AG04449 (cell line): ENCODE data around the gene UCHL1.
"Not testable (repeated sequence)": the region's sequence is repeated elsewhere in the genome, so short reads cannot be mapped to it uniquely, and the experiment has no call there.

ENCODE experiments used
- CTCF ChIA-PET: fragments of 350-600 bp; formaldehyde crosslinking; extraction: SDS; loops from one replicate; lab custom pipeline; 2021; ENCODE audit warnings: antibody characterized with exemption; lab: Yijun Ruan, JAX
- POLR2A ChIA-PET: fragments of 400-600, 350-600 bp; formaldehyde crosslinking; extraction: SDS; loops from one replicate; lab custom pipeline; 2020; ENCODE audit warnings: antibody characterized with exemption, inconsistent platforms; lab: Yijun Ruan, JAX
- DNase-seq: peaks from one replicate; pipeline ENCODE4 v3.0.0-alpha.2; 2010; ENCODE audit warnings: low read depth, low spot score
- H3K4me3 ChIP-seq: 2 replicates; pipeline ENCODE4 v1.5.1; 2011; ENCODE audit warnings: low read depth, mild to moderate bottlenecking, control low read depth, low read length
- CTCF ChIP-seq: IDR thresholded peaks from one replicate; pipeline ENCODE4 v1.5.1; 2011; ENCODE audit warnings: mild to moderate bottlenecking, moderate library complexity, low read length, control low read depth, inconsistent platforms; ENCODE audit not compliant: insufficient read depth; ENCODE audit errors: missing control alignments

The UCHL1 gene

GRCh38 chr4:41268721-41269517 is 12.2 kb downstream of the UCHL1 start:
- ChIA-PET CTCF (interaction anchor here (0.6 to 1.6 kb wide), 3 partner anchors 12 to 393 kb away, joined by 3 to 6 read pairs (median 3); no protein-coding TSS in a partner anchor), POLR2A (interaction anchor here (3.1 kb wide), 1 partner anchor 12 kb away, joined by 13 read pairs; the partner anchor contains the start of gene UCHL1)
- no peak for DNase-seq
- TF ChIP-seq CTCF, result no peak
- no peak overlapping the region for H3K4me3 ChIP-seq

GRCh38 chr4:41269682-41270081 is 13.0 kb downstream of the UCHL1 start:
- no peak for DNase-seq
- CTCF ChIA-PET, result interaction anchor here (1.6 kb wide), 1 partner anchor 11 kb away, joined by 6 read pairs; no protein-coding TSS in a partner anchor

DNA sequence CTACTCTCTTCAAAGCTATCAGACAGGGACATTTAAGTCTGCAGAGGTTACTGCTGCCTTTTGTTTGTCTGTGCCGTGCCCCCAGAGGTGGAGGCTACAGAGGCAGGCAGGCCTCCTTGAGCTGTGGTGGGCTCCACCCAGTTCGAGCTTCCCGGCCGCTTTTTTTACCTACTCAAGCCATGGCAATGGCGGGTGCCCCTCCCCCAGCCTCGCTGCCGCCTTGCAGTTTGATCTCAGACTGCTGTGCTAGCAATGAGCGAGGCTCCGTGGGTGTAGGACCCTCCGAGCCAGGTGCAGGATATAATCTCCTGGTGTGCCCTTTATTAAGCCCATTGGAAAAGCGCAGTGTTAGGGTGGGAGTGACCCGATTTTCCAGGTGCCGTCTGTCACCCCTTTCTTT is 19.2 kb downstream of the UCHL1 start:
- DNase-seq, H3K4me3 ChIP-seq, POLR2A ChIA-PET: not testable (repeated sequence)
- CTCF ChIA-PET, result interaction anchor here (1.7 to 7.0 kb wide), 2 partner anchors 384 to 612 kb away, joined by 5 to 256 read pairs; no protein-coding TSS in a partner anchor

More at GRCh38 chr4:41269682-41270081, 13.0 kb downstream of the UCHL1 start:
- POLR2A ChIA-PET, result no interaction called here
- H3K4me3 ChIP-seq, result no peak overlapping the region
- TF ChIP-seq CTCF, result no peak

DNA sequence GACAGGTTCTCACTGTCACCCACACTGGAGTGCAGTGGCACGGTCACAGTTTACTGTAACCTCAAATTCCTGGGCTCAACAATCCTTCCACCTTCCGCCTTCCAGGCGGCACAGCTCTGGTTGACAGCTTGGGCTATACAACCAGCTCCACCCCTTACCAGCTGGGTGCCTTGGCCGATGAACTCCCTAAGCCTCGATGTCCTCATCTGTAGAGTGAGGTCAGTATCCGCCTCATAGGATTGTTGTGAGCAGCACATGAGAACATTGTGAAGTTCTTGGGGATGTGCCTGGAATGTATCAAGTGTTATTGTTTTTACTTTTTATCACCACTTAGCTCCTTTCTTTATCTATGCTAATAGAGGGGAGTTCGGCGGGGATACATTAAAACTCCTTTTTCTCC is 23.3 kb downstream of the UCHL1 start:
- H3K4me3 ChIP-seq, result no peak overlapping the region
- ChIA-PET CTCF (interaction anchor here (0.6 to 7.0 kb wide), 16 partner anchors 9 to 630 kb away, joined by 3 to 256 read pairs (median 8); partner anchors contain the start of gene UCHL1), POLR2A (interaction anchor here (0.6 kb wide), 1 partner anchor 201 kb away, joined by 6 read pairs; no protein-coding TSS in a partner anchor)
- DNase-seq, result no peak
- no peak for TF ChIP-seq CTCF

DNA sequence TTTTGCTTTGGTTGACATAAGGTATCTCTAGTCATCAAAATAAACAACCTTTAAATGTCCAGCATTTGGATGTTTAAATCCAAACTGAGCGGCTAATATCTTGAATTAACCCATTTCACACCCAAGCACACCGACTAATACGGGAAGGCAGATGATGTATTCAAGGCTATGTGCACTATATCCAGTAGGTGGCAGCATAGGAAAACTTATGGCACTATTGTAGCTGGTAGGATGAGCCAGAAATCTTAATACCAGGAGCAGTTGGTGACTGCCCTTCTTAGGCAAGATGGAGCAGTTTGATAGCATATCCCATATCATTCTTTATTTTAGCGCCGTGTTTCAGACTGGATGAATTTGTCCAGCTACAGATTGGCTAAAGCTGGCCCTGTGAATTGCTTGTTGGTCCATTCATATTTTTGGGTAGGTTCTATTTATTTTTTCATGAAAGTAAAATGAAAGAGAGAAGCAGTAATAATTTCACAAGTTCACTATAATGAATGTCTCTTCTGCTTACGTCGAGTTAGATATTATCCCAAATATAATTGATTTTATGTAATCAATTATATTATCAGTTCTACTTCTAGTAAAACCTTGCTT is 24.4 kb downstream of the UCHL1 start:
- no peak overlapping the region for H3K4me3 ChIP-seq
- ChIA-PET CTCF (interaction anchor here (0.7 to 7.0 kb wide), 33 partner anchors 9 to 677 kb away, joined by 3 to 256 read pairs (median 5); partner anchors contain the start of gene UCHL1), POLR2A (no interaction called here)
- peak; percentile 42 for DNase-seq
- peak; percentile 65 for TF ChIP-seq CTCF

DNA sequence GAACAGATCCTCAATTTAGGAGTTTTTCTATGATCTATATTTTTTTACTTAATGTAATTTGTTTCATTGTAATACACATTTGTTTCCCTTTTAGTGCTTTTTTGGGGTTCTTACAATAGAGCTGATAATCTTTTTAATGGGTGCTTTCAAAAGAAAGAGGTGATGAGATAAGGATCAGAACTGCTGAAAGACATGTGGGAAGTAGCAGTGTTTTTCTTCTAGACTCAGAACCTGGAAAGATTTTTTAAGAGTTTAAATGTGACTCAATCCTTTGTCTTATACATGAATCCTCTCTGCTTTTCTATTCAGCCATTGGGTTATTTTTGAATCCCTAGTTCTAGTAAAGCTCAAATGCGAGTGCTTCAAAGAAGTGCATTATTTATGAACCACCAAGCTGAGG is 25.6 kb downstream of the UCHL1 start:
- ChIA-PET POLR2A (no interaction called here), CTCF (interaction anchor here (0.7 to 7.0 kb wide), 17 partner anchors 7 to 1237 kb away, joined by 3 to 256 read pairs (median 7); partner anchors contain the start of gene UCHL1)
- no peak for DNase-seq
- H3K4me3 ChIP-seq, result no peak overlapping the region
- no peak for TF ChIP-seq CTCF
